GM23338 (cell line): ENCODE measurements around the gene ADI1. TPM values are rescaled to one million over a fixed set of nuclear protein-coding genes. Genes with fewer than 3 reads are reported as not detected.
A peak's percentile ranks its signal among the peaks of the same experiment; 100 is the strongest.

ENCODE experiments used
- ATAC-seq: fragments of 200-7000 bp; cut with Tn5 transposase; 3 replicates; pipeline ENCODE4 v1.9.1; 2020
- DNase-seq: peaks from one replicate; pipeline ENCODE4 v3.0.0-alpha.2; 2015; ENCODE audit warnings: low spot score
- H2AFZ ChIP-seq: fragments of 200-600 bp; sonication (generic); 2 replicates; pipeline ENCODE4 v1.8.0; 2016; ENCODE audit warnings: antibody characterized with exemption, mild to moderate bottlenecking, moderate library complexity
- H3F3A ChIP-seq: fragments of 200-600 bp; sonication (generic); replicated peaks from 2 replicates; pipeline ENCODE4 v1.8.0; 2017; ENCODE audit warnings: antibody characterized with exemption, mixed run types, low read depth
- H3K27ac ChIP-seq: fragments of 200-600 bp; sonication (generic); 2 replicates; pipeline ENCODE4 v1.6.1; 2016; ENCODE audit warnings: low read depth
- H3K27me3 ChIP-seq: fragments of 200-600 bp; sonication (generic); 2 replicates; pipeline ENCODE4 v1.8.0; 2016; ENCODE audit warnings: mild to moderate bottlenecking, mixed run types, moderate library complexity; ENCODE audit not compliant: insufficient read depth
- H3K36me3 ChIP-seq: fragments of 200-600 bp; sonication (generic); 2 replicates; pipeline ENCODE4 v1.8.0; 2016; ENCODE audit warnings: mild to moderate bottlenecking; ENCODE audit not compliant: insufficient read depth
- H3K4me1 ChIP-seq: fragments of 200-600 bp; sonication (generic); 2 replicates; pipeline ENCODE4 v1.8.0; 2016; ENCODE audit warnings: mild to moderate bottlenecking, moderate library complexity; ENCODE audit not compliant: insufficient read depth
- H3K4me2 ChIP-seq: fragments of 200-600 bp; sonication (generic); 2 replicates; pipeline ENCODE4 v1.7.1; 2017; ENCODE audit warnings: mixed run types
- H3K4me3 ChIP-seq: fragments of 200-600 bp; sonication (generic); 2 replicates; pipeline ENCODE4 v1.6.1; 2016; ENCODE audit warnings: mixed run types
- H3K79me2 ChIP-seq: fragments of 200-600 bp; sonication (generic); replicated peaks from 2 replicates; pipeline ENCODE4 v1.8.0; 2017; ENCODE audit warnings: mild to moderate bottlenecking; ENCODE audit not compliant: insufficient read depth
- H3K9me2 ChIP-seq: fragments of 200-600 bp; sonication (generic); 2 replicates; pipeline ENCODE4 v1.8.0; 2017; ENCODE audit not compliant: insufficient read depth
- H4K20me1 ChIP-seq: fragments of 200-600 bp; sonication (generic); replicated peaks from 2 replicates; pipeline ENCODE4 v1.8.0; 2017; ENCODE audit warnings: mild to moderate bottlenecking; ENCODE audit not compliant: insufficient read depth
- H3K27ac Mint-ChIP-seq: 2 replicates; pipeline ENCODE4 v1.8.0; 2020; ENCODE audit warnings: inconsistent platforms, mild to moderate bottlenecking, moderate library complexity, mixed read lengths
- H3K27me3 Mint-ChIP-seq: 3 replicates; pipeline ENCODE4 v1.8.0; 2022; ENCODE audit warnings: low read depth, mild to moderate bottlenecking, moderate library complexity, mixed read lengths, inconsistent platforms; ENCODE audit not compliant: insufficient read depth, poor library complexity
- H3K36me3 Mint-ChIP-seq: 3 replicates; pipeline ENCODE4 v1.8.0; 2021; ENCODE audit warnings: low read depth, mild to moderate bottlenecking, inconsistent platforms, moderate library complexity, mixed read lengths
- H3K4me1 Mint-ChIP-seq: 3 replicates; pipeline ENCODE4 v1.8.0; 2020; ENCODE audit warnings: mild to moderate bottlenecking, inconsistent platforms, mixed read lengths
- H3K4me3 Mint-ChIP-seq: 3 replicates; pipeline ENCODE4 v1.8.0; 2021; ENCODE audit warnings: moderate library complexity, mild to moderate bottlenecking, inconsistent platforms, mixed read lengths
- H3K9me3 Mint-ChIP-seq: 3 replicates; pipeline ENCODE4 v1.8.0; 2020; ENCODE audit warnings: moderate library complexity, mild to moderate bottlenecking, inconsistent platforms, mixed read lengths
- CREB1 ChIP-seq: fragments of 250-450 bp; sonication (Bioruptor Pico); IDR thresholded peaks from 2 replicates; pipeline ENCODE4 v1.5.0; 2020; ENCODE audit warnings: low read depth, mild to moderate bottlenecking, moderate library complexity
- EZH2 ChIP-seq: fragments of 200-600 bp; sonication (generic); IDR thresholded peaks from one replicate; pipeline ENCODE4 v1.8.0; 2017; ENCODE audit warnings: antibody characterized with exemption, mild to moderate bottlenecking, low read depth; ENCODE audit not compliant: unreplicated experiment
- EZH2phosphoT487 ChIP-seq: fragments of 200-600 bp; sonication (generic); IDR thresholded peaks from one replicate; pipeline ENCODE4 v1.8.1; 2018; ENCODE audit warnings: antibody characterized with exemption; ENCODE audit not compliant: unreplicated experiment
- JUNB ChIP-seq: IDR thresholded peaks from one replicate; pipeline ENCODE4 v1.6.1; 2016; ENCODE audit warnings: antibody characterized with exemption; ENCODE audit not compliant: unreplicated experiment
- NANOG ChIP-seq: IDR thresholded peaks from 2 replicates; pipeline ENCODE4 v1.6.1; 2016; ENCODE audit warnings: antibody characterized with exemption, borderline replicate concordance
- POLR2AphosphoS5 ChIP-seq: IDR thresholded peaks from 2 replicates; pipeline ENCODE4 v1.6.1; 2016; ENCODE audit warnings: antibody characterized with exemption, low read depth
- STAT1 ChIP-seq: IDR thresholded peaks from one replicate; pipeline ENCODE4 v1.6.1; 2016; ENCODE audit warnings: antibody characterized with exemption; ENCODE audit not compliant: unreplicated experiment
- ZNF114 ChIP-seq: fragments of 250-450 bp; sonication (Bioruptor Pico); IDR thresholded peaks from 2 replicates; pipeline ENCODE4 v1.5.0; 2020; ENCODE audit warnings: mild to moderate bottlenecking, moderate library complexity
- polyA plus RNA-seq: library from polyadenylated mRNA; unstranded; fragments of >200 nt; fragmentation: Nextera tagmentation; extraction: Ambion mirVana; gene quantifications from 2 replicates; pipeline ENCODE4 v1.2.1, GENCODE V29; 2016
- total RNA-seq: library from RNA; depleted of rRNA; stranded (reverse); fragments of >200 nt; shearing (Covaris generic); gene quantifications from 2 replicates; pipeline ENCODE4 v1.2.3, GENCODE V29; 2014
- TF ChIP-seq, protein P1 (sequence below): IDR thresholded peaks from 2 replicates; pipeline ENCODE4 v1.6.1; 2016; ENCODE audit warnings: antibody characterized with exemption
- TF ChIP-seq, protein P2 (sequence below), 2 experiments: fragments of 200-600 bp in 1 of 2; sonication (generic) in 1 of 2; conservative IDR thresholded peaks; 2 replicates each; pipeline versions ENCODE4 v1.5.1 to v1.6.1; 2016 to 2017; ENCODE audit warnings: antibody characterized with exemption in 2 of 2, low read depth in 2 of 2, mild to moderate bottlenecking in 2 of 2, moderate library complexity in 1 of 2

Gene ADI1
- total and polyA plus RNA-seq, 2 experiments from 2014 or later: 16.3 to 31.9 TPM

DNA sequence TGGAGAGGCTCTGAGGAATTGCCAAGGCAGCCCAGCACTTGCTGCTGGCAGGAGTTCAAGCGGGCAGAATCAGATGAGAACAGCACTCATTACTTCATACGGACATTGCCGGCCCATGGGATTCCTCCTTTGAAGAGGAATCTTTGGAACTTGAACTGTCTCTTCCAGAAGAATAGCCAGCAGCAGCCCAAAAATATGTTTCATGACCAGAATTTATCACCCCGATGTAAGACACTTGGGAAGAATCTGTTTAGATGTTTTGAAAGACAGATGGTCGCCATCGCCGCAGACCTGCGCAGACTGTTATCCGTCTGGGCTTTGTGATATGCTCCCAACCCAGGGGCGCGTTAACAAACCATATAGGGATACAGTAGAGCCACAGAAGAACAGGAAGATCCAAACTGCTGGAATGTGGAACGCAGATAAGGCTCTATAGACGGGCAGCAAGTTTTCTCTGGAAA, 3.7 kb upstream of the ADI1 start:
- Histone ChIP-seq H3K9me2 (no peaks in the 10 kb centered on the region), H3K4me1 (0 out of 2 replicates have a peak, but pooled peaks cover 6% of the 10 kb centered on the region), H3K27me3 (0 out of 2 replicates have a peak, but pooled peaks cover 5% of the 10 kb centered on the region), H3K79me2 (peaks cover 2% of the 10 kb centered on the region; the same call in 1 of the 2 replicates), H2AFZ (no peak overlapping the region), H3K27ac (no peak overlapping the region), H3K4me2 (no peak overlapping the region), H3K36me3 (no peaks in the 10 kb centered on the region), H4K20me1 (no peaks in the 10 kb centered on the region), H3F3A (peaks cover 13% of the 10 kb centered on the region; the same call in 1 of the 2 replicates), H3K4me3 (no peak overlapping the region)
- Mint-ChIP-seq H3K27me3 (peaks cover 13% of the 10 kb centered on the region), H3K27ac (no peak overlapping the region), H3K36me3 (peaks cover under 1% of the 10 kb centered on the region; the same call in 2 of the 3 replicates), H3K4me1 (peaks cover 16% of the 10 kb centered on the region), H3K9me3 (no peaks in the 10 kb centered on the region), H3K4me3 (no peak overlapping the region)
- TF ChIP-seq POLR2AphosphoS5: no peak
- TF ChIP-seq STAT1: no peak
- no peak for TF ChIP-seq EZH2phosphoT487
- TF ChIP-seq, protein P1, sequence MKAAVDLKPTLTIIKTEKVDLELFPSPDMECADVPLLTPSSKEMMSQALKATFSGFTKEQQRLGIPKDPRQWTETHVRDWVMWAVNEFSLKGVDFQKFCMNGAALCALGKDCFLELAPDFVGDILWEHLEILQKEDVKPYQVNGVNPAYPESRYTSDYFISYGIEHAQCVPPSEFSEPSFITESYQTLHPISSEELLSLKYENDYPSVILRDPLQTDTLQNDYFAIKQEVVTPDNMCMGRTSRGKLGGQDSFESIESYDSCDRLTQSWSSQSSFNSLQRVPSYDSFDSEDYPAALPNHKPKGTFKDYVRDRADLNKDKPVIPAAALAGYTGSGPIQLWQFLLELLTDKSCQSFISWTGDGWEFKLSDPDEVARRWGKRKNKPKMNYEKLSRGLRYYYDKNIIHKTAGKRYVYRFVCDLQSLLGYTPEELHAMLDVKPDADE: no peak
- no peak for TF ChIP-seq CREB1 (CRISPR knock-in tag)
- DNase-seq: no peak
- ATAC-seq: no peak

DNA sequence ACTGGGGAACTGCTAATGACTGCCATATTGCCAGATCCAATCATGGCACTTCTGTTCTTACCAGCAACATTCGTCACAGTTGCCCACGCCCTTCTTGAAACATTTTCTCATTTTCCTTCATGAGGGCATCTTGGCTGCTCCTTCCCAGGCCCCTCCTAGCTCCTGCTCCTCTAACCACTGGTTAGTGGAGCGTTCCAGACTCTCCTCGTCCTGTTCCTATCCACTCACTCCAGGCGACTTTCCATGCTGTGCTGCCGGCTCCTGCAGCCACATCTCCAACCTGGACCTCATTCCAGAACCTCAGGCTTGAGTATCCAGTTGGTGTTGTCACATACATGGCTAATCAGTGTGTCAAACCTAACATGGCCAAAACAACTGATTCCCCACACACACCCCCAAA, 1.3 kb upstream of the ADI1 start:
- no peaks in the 10 kb centered on the region for H3K36me3 ChIP-seq
- H3K4me3 ChIP-seq: peak overlapping the region; percentile 64
- Mint-ChIP-seq H3K27ac (no peak overlapping the region), H3K9me3 (peaks cover 7% of the 10 kb centered on the region; the same call in 2 of the 3 replicates), H3K27me3 (peaks cover 15% of the 10 kb centered on the region), H3K4me1 (peaks cover 23% of the 10 kb centered on the region), H3K36me3 (peaks cover 13% of the 10 kb centered on the region), H3K4me3 (peak overlapping the region; percentile 74)
- H4K20me1 ChIP-seq: no peaks in the 10 kb centered on the region
- H3F3A ChIP-seq: 0 out of 2 replicates have a peak, but pooled peaks cover 8% of the 10 kb centered on the region
- H3K27me3 ChIP-seq: 0 out of 2 replicates have a peak, but pooled peaks cover 5% of the 10 kb centered on the region
- peaks cover 23% of the 10 kb centered on the region for H3K79me2 ChIP-seq
- H3K4me2 ChIP-seq: peak overlapping the region; percentile 92
- 0 out of 2 replicates have a peak, but pooled peaks cover 6% of the 10 kb centered on the region for H3K4me1 ChIP-seq
- no peak for TF ChIP-seq STAT1
- no peak for TF ChIP-seq EZH2phosphoT487
- no peak for TF ChIP-seq NANOG
- no peak for TF ChIP-seq JUNB
- TF ChIP-seq ZNF114: no peak
- no peak for TF ChIP-seq EZH2
- TF ChIP-seq CREB1 (CRISPR knock-in tag): no peak
- TF ChIP-seq, protein P2, sequence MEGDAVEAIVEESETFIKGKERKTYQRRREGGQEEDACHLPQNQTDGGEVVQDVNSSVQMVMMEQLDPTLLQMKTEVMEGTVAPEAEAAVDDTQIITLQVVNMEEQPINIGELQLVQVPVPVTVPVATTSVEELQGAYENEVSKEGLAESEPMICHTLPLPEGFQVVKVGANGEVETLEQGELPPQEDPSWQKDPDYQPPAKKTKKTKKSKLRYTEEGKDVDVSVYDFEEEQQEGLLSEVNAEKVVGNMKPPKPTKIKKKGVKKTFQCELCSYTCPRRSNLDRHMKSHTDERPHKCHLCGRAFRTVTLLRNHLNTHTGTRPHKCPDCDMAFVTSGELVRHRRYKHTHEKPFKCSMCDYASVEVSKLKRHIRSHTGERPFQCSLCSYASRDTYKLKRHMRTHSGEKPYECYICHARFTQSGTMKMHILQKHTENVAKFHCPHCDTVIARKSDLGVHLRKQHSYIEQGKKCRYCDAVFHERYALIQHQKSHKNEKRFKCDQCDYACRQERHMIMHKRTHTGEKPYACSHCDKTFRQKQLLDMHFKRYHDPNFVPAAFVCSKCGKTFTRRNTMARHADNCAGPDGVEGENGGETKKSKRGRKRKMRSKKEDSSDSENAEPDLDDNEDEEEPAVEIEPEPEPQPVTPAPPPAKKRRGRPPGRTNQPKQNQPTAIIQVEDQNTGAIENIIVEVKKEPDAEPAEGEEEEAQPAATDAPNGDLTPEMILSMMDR (conservative IDR thresholded peaks at IDR 0.05; ENCODE audit: low read depth in 2 of 2): no peak
- no peaks in the 10 kb centered on the region for H3K9me2 ChIP-seq
- ATAC-seq (no peak), DNase-seq (no peak)
- H2AFZ ChIP-seq: no peak overlapping the region
- no peak overlapping the region for H3K27ac ChIP-seq
